Retinal pigment epithelial cell (primary cell): Measurements from ENCODE around the gene RHCE.
A peak's percentile ranks its signal among the peaks of the same experiment; 100 is the strongest.

Experiments
- DNase-seq: peaks from one replicate; pipeline ENCODE4 v3.0.0-alpha.2; 2010; ENCODE audit warnings: low read depth
- H3K4me3 ChIP-seq: 2 replicates; pipeline ENCODE4 v1.5.1; 2011; ENCODE audit warnings: mild to moderate bottlenecking, low read length, control low read depth, moderate library complexity
- TF ChIP-seq, protein P1 (sequence below): conservative IDR thresholded peaks from 2 replicates; pipeline ENCODE4 v1.5.1; 2011; ENCODE audit warnings: low read depth, low read length, control low read depth, inconsistent platforms

The RHCE gene

DNA sequence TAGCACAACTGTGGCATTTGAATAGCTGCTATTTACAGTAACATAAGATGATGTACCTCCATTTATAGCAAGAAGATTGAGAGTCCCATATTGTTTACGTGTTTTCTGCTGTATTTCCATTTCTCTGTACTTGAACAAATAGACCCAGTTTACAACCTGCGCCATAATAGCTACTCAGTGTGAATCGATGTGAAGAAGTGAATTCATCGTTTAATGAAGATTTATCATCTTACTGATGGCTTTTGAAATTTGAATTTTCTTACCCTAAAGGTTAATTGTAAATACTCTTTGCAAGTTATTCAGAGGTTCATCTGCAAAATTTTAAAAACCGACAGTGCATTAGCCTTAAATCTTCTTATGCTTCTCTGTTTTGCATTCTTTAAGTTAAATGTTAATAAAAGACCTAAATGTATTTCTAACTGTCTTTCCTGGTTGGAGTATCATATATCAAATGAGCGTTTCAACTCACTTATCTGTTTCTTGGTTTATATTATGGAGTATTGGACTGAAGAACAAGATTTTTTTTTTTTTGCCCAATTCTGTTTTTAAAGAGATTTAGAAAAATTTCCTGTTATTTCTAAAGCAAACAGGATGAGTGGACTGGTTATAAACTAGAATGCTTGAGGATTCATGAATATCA lies 12.2 kb upstream of the RHCE start:
- no peak overlapping the region for H3K4me3 ChIP-seq
- TF ChIP-seq, protein P1, sequence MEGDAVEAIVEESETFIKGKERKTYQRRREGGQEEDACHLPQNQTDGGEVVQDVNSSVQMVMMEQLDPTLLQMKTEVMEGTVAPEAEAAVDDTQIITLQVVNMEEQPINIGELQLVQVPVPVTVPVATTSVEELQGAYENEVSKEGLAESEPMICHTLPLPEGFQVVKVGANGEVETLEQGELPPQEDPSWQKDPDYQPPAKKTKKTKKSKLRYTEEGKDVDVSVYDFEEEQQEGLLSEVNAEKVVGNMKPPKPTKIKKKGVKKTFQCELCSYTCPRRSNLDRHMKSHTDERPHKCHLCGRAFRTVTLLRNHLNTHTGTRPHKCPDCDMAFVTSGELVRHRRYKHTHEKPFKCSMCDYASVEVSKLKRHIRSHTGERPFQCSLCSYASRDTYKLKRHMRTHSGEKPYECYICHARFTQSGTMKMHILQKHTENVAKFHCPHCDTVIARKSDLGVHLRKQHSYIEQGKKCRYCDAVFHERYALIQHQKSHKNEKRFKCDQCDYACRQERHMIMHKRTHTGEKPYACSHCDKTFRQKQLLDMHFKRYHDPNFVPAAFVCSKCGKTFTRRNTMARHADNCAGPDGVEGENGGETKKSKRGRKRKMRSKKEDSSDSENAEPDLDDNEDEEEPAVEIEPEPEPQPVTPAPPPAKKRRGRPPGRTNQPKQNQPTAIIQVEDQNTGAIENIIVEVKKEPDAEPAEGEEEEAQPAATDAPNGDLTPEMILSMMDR: no peak
- no peak for DNase-seq

- peak overlapping the region; percentile 92 for H3K4me3 ChIP-seq
- TF ChIP-seq, protein P1: no peak
- DNase-seq: no peak
Observed at GRCh38 chr1:25431955-25432719, 11.5 kb upstream of the RHCE start.

DNA sequence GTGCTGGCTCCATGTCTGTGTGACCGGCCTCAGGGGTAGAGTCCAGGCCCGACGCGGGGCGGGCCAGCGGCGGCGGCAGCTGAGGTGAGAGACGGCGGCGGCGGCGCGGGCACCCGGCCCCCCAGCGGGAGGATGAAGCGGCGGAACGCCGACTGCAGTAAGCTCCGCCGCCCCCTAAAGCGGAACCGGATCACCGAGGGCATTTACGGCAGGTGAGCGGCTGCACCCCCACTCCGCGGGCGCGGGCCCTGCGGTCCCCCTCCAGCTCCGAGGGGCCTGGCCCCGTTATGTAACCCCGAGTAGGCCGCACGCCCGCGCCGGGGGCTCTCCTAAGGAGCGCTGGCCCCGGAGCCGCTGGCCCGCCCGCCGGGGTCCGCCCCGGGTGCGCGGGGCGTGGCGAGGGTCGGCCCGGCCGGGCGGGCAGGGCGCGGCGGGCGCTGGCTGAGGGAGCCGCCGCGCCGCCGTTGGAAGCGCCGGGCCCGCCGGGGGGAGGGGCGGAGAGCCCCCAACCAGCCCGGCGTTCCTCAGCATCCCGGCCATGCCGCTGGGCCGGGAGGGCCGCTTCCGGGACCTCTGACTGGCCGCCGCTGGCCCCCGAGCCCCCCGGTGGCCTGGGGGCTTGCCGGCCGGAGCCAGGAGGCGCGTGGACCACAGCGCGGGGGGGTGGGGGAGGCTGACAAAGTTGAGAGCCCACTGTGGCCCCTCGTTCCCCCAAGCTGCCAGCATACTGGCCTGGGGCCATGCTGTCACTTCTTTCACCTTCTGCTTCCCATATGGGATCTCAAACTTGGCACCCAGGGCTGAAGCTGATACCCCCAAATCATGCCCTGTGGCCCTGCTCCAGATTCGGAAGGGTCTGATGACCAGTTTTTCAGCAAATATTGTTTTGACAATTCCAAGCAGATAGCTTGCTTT lies 10.6 kb upstream of the RHCE start:
- TF ChIP-seq, protein P1: no peak
- H3K4me3 ChIP-seq: peak overlapping the region; percentile 92
- no peak for DNase-seq

DNA sequence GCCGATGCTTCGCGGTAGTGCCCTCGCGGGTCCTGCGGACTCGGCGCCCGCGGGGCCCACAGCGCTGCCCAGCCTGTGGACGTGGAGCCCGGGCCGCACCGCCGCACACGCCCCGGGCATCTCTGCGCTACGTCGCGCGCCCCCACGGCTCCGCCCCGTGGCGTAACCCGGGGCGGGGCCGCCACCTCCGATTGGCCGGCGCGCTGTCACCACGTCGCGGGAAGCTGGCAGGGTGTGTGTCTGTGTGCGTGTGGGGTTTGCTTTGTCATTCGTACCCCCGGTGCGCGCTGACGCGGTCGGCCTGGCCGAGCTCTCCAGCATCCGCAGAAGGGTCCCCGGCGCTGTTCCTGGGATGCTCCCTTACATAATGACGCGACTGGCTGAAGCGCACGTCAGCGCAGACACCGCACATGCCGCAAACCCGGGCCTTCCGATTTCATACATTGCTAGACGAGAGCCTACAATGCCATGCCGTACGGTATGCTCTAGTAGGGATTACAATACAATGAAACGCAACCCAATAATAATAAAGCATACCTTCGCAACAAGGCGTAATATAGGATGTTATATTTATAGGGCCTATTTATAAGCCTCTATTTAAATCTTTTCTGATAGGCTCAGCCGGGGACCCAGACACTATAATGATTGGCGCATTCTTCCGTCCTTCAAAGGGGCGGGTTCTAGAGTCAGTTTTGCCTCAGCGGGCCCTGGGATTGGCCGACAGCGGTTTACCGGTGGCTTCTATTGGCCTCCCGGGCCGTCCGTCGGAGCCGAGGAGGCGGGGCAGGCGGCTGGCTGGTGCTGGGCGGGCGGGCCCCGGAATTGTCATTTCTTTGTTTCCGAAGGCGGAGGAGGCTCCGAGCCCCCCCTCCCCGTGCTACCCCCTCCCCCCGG lies 9.7 kb upstream of the RHCE start, which contains the start of gene MACO1:
TSS of gene MACO1 (plus strand) at position 825 of the 894 bp plus-strand sequence. CDS start 202 bp downstream, outside the sequence.
- H3K4me3 ChIP-seq: peak within 1 kb of the TSS; percentile 92
- DNase-seq: peak; percentile 78
- TF ChIP-seq, protein P1: no peak

- H3K4me3 ChIP-seq: no peak overlapping the region
- TF ChIP-seq, protein P1: no peak
- no peak for DNase-seq
Observed at GRCh38 chr1:25428475-25429166, 8.0 kb upstream of the RHCE start.

DNA sequence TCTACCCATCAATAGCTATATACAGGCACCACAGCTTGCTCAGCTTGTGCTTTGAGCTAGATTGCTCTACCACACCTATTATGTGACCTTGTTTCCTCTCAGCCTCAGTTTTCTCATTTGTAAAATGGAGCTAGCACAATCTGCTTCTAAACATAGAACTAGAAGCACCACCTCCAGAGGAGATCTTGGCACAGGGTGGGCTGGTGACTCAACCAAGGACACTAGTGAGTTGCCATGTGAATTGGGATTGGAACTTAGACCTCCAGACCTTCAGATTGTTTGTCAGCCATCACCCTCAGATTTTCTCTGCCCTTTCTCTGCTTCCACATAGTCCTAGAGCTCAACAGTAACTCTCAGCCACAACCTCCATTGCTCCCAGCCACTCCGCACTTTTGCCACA lies 7.1 kb upstream of the RHCE start:
- TF ChIP-seq, protein P1: no peak
- DNase-seq: no peak

More for the DNA sequence above, 7.1 kb upstream of the RHCE start:
- no peak overlapping the region for H3K4me3 ChIP-seq
